NT2/D1 (cell line): Measurements from ENCODE around the gene FETUB.

Source experiments
- DNase-seq: peaks from one replicate; pipeline ENCODE4 v3.0.0-alpha.2; 2011; ENCODE audit warnings: low read depth, low spot score
- H3K27me3 ChIP-seq: 2 replicates; pipeline ENCODE4 v1.6.0; 2011; ENCODE audit warnings: mild to moderate bottlenecking; ENCODE audit not compliant: insufficient read length, insufficient read depth
- H3K36me3 ChIP-seq: 2 replicates; pipeline ENCODE4 v1.6.1; 2011; ENCODE audit warnings: mild to moderate bottlenecking, low read length, mixed read lengths; ENCODE audit not compliant: insufficient read depth, insufficient read length
- H3K4me1 ChIP-seq: 2 replicates; pipeline ENCODE4 v1.5.1; 2011; ENCODE audit not compliant: insufficient read depth, insufficient read length
- H3K4me3 ChIP-seq: 2 replicates; pipeline ENCODE4 v1.5.1; 2011; ENCODE audit warnings: low read depth; ENCODE audit not compliant: insufficient read length
- H3K9ac ChIP-seq: 2 replicates; pipeline ENCODE4 v1.6.0; 2011; ENCODE audit warnings: low read depth; ENCODE audit not compliant: insufficient read length
- H3K9me3 ChIP-seq: 2 replicates; pipeline ENCODE4 v1.5.1; 2011; ENCODE audit warnings: mild to moderate bottlenecking, low read length; ENCODE audit not compliant: insufficient read depth
- SUZ12 ChIP-seq: IDR thresholded peaks from 2 replicates; pipeline ENCODE4 v1.6.1; 2011; ENCODE audit not compliant: insufficient read length, insufficient read depth; ENCODE audit errors: extremely low read depth
- YY1 ChIP-seq: IDR thresholded peaks from 2 replicates; pipeline ENCODE4 v1.6.1; 2011; ENCODE audit not compliant: insufficient read length, insufficient read depth
- ZNF274 ChIP-seq: IDR thresholded peaks from 2 replicates; pipeline ENCODE4 v1.6.1; 2011; ENCODE audit warnings: mild to moderate bottlenecking, low read depth, low read length

Gene FETUB

DNA sequence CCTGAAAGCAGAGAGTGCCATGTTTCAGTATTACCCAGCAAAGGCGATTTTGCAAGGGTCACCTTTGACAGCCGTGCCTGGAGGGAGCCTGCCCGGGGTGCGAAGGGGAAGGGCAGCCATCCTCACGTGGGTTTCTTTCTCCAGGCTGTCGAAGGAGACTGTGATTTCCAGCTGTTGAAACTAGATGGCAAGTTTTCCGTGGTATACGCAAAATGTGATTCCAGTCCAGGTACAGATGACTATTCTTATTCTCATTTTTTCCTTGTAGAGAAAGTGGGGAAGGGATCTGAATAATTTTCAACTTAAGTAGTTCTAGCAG lies 23.9 kb upstream of the FETUB start:
- H3K4me3 ChIP-seq: no peak overlapping the region
- TF ChIP-seq YY1: no peak
- no peak for TF ChIP-seq SUZ12
- no peak for TF ChIP-seq ZNF274
- H3K9ac ChIP-seq: no peak overlapping the region
- H3K4me1 ChIP-seq: peaks cover 4% of the 10 kb centered on the region
- H3K36me3 ChIP-seq: no peaks in the 10 kb centered on the region
- peaks cover 18% of the 10 kb centered on the region for H3K27me3 ChIP-seq
- no peaks in the 10 kb centered on the region for H3K9me3 ChIP-seq
- DNase-seq: no peak

DNA sequence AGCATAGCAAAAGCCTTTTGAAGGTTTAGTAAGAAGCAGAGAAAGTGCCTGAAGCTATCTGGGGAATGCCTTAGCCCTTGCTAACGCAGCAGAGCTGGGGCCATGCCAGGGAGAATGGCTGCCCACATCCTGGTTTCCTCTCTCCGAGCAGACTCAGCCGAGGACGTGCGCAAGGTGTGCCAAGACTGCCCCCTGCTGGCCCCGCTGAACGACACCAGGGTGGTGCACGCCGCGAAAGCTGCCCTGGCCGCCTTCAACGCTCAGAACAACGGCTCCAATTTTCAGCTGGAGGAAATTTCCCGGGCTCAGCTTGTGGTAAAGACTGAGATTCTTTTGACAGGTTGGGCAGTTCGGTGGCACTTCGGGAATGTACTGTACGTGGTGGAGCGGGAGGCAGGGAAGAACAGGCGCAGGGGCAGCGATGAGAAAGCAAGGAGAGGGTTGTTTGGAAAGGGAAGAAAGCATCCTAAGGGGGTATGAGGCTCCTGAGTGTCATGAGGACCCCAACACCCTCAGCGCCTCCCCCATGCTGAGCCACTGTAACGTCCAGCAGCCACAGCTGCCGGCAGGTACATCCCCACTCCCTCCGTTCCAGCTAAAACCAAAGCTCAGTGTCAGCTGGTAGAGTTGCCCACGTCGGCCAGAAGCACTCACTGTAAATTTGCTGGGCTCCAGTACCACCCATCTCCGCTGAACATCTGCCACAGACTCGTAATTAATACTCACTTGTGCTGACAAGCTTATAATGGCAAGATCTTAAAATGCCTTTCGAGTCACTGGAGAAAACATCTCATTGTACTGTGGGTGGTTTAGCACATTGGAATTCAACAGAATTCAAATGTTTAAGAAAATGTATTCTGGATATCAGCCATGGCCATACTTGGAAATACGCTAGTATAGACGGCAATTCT lies 22.9 kb upstream of the FETUB start:
- DNase-seq: peak; percentile 60
- H3K36me3 ChIP-seq: no peaks in the 10 kb centered on the region
- H3K9me3 ChIP-seq: no peaks in the 10 kb centered on the region
- H3K9ac ChIP-seq: peak overlapping the region; percentile 54
- TF ChIP-seq YY1 (peak; percentile 58), ZNF274 (no peak)
- H3K4me1 ChIP-seq: peaks cover 4% of the 10 kb centered on the region
- H3K27me3 ChIP-seq: peaks cover 18% of the 10 kb centered on the region
- no peak overlapping the region for H3K4me3 ChIP-seq

DNA sequence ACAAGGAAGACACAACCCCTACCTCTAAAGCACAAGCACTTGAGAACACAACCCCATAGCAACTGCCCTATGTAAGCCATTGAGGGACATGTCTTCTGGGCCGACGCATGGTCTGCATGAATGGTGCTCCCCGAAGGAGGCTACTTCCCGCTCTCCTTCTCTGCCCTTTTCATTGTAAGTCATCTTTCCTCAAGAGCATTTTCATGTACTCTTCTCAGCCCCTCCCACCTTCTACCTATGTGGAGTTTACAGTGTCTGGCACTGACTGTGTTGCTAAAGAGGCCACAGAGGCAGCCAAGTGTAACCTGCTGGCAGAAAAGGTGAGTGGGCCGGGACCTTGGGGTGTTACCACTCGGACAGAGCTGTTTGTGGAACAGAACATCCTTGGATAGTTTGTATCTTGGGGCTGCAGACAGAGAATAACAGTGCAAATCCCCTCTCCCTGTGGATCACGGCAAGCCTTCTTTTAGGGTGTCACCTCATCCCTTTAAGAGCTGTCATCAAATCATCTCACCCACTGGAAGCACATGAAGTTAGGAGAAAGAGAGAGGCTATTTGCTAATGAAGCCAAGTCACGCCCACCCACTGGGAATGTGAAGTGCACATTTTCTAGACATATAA lies 21.8 kb upstream of the FETUB start:
- no peaks in the 10 kb centered on the region for H3K36me3 ChIP-seq
- H3K9me3 ChIP-seq: no peaks in the 10 kb centered on the region
- H3K4me3 ChIP-seq: no peak overlapping the region
- no peak for TF ChIP-seq YY1
- TF ChIP-seq ZNF274: no peak
- TF ChIP-seq SUZ12: no peak
- no peak for DNase-seq
- H3K27me3 ChIP-seq: peaks cover 18% of the 10 kb centered on the region
- H3K9ac ChIP-seq: no peak overlapping the region
- H3K4me1 ChIP-seq: peaks cover 4% of the 10 kb centered on the region

DNA sequence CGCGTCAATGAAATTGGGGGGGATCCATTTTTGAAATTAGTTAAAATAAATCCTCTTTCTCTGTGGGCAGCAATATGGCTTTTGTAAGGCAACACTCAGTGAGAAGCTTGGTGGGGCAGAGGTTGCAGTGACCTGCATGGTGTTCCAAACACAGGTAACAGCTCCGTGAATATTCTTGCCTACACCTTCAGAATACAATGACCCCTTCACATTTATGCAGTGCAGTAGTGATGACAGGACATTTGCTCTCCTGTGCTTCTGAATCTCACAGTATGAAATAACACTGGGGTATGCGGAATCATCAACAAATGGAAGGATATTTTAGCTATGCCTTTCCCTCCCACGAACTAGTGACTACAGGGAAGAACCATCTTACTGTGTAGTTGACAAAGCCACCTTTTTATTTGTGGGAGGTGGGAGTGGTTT lies 20.4 kb upstream of the FETUB start:
- peaks cover 18% of the 10 kb centered on the region for H3K27me3 ChIP-seq
- TF ChIP-seq SUZ12: no peak
- no peak for TF ChIP-seq YY1
- no peak for TF ChIP-seq ZNF274
- no peak overlapping the region for H3K4me3 ChIP-seq
- no peaks in the 10 kb centered on the region for H3K36me3 ChIP-seq
- no peaks in the 10 kb centered on the region for H3K9me3 ChIP-seq
- peaks cover 4% of the 10 kb centered on the region for H3K4me1 ChIP-seq
- no peak overlapping the region for H3K9ac ChIP-seq
- DNase-seq: no peak

DNA sequence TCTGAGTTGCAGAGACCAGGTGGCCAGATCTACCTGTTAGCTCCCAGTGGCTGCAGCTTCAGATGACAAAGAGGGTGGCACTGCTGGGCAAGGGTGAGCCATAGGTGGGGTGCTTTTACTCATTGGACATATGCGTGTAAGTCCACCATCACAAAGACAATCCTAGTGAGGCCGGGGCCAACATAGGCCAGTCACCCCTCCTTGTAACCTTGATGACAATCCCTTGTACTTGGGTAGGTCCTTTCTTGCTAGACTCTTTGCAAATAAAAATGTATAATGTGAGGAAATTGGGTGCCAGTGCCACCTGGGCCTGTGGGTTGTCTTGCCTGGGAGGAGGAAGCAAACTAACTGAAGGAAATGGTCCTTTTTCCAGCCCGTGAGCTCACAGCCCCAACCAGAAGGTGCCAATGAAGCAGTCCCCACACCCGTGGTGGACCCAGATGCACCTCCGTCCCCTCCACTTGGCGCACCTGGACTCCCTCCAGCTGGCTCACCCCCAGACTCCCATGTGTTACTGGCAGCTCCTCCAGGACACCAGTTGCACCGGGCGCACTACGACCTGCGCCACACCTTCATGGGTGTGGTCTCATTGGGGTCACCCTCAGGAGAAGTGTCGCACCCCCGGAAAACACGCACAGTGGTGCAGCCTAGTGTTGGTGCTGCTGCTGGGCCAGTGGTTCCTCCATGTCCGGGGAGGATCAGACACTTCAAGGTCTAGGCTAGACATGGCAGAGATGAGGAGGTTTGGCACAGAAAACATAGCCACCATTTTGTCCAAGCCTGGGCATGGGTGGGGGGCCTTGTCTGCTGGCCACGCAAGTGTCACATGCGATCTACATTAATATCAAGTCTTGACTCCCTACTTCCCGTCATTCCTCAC lies 19.7 kb upstream of the FETUB start:
- H3K27me3 ChIP-seq: peaks cover 18% of the 10 kb centered on the region
- TF ChIP-seq ZNF274 (no peak), SUZ12 (no peak), YY1 (no peak)

DNA sequence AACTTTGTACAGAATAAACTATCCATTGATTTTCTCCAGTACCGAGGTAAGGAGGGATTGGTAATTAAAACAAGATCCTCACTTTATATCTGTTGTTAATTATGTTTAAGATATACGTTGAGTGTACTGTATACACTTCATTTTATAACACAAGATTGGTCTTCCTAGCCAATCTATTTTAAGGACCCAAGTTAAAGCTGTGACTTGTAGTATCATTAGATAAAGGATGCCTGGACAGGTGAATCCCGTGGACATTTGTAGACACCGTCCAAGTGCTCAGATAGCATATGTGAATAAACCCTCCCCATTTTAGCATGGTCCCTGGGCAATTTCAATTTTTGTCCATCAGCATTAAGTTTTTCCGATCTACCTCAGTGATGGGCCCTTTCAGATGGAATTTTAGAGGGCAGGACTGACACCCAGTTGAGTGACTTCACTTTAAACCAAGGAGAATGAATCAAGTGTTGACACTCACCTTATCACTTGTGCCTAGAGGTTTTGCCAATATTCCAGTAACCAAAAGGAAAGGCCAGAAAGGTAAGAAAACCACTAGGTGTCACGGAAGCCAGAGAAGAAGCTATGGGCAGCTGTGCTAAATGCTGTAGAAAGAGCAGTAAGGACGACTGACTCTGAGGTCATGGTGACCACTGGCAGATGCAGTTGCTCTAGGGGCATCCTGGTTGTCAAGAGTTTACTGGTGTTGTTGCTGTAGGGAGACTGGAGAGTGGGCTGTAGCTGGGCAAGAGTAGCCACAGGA lies 18.1 kb upstream of the FETUB start:
- DNase-seq: no peak
- H3K9ac ChIP-seq: no peak overlapping the region
- no peaks in the 10 kb centered on the region for H3K9me3 ChIP-seq
- H3K27me3 ChIP-seq: peaks cover 21% of the 10 kb centered on the region
- TF ChIP-seq YY1: no peak
- no peak for TF ChIP-seq SUZ12
- no peak for TF ChIP-seq ZNF274
- no peaks in the 10 kb centered on the region for H3K36me3 ChIP-seq
- H3K4me1 ChIP-seq: peaks cover 4% of the 10 kb centered on the region
- H3K4me3 ChIP-seq: no peak overlapping the region

More for the DNA sequence above, 19.7 kb upstream of the FETUB start:
- Histone ChIP-seq H3K4me1 (peaks cover 4% of the 10 kb centered on the region), H3K4me3 (no peak overlapping the region), H3K9me3 (no peaks in the 10 kb centered on the region), H3K36me3 (no peaks in the 10 kb centered on the region), H3K9ac (no peak overlapping the region)
- no peak for DNase-seq
